ENCODE results near the gene ATP8A1. TPM values are rescaled to one million over a fixed set of nuclear protein-coding genes. Genes with fewer than 3 reads are reported as not detected.

ATP8A1 gene
- total RNA-seq, 1 donor from 2014 or later = 12.5 TPM

- DNase-seq (ENCODE audit: low spot score) = no peak
Observed at GRCh38 chr4:42649870-42650269, 7.0 kb downstream of the ATP8A1 start.

GRCh38 chr4:42646999-42647541, 9.8 kb downstream of the ATP8A1 start:
- no peak for DNase-seq (ENCODE audit: low spot score)

GRCh38 chr4:42646013-42646784, 10.7 kb downstream of the ATP8A1 start:
- no peak for DNase-seq (ENCODE audit: low spot score)

- DNase-seq (ENCODE audit: low spot score) = no peak
Observed at GRCh38 chr4:42644897-42645296, 12.0 kb downstream of the ATP8A1 start.

- DNase-seq (ENCODE audit: low spot score) = no peak
Observed at GRCh38 chr4:42643685-42644084, 13.2 kb downstream of the ATP8A1 start.

GRCh38 chr4:42642845-42643615, 13.9 kb downstream of the ATP8A1 start:
- DNase-seq (ENCODE audit: low spot score) = no peak

- DNase-seq (ENCODE audit: low spot score) = no peak
Observed at GRCh38 chr4:42642101-42642797, 14.7 kb downstream of the ATP8A1 start.

- no peak for DNase-seq (ENCODE audit: low spot score)
Observed at GRCh38 chr4:42641656-42642055, 15.2 kb downstream of the ATP8A1 start.

- DNase-seq (ENCODE audit: low spot score) = no peak
Observed at GRCh38 chr4:42641161-42641560, 15.7 kb downstream of the ATP8A1 start.

GRCh38 chr4:42640613-42641012, 16.3 kb downstream of the ATP8A1 start:
- no peak for DNase-seq (ENCODE audit: low spot score)

- DNase-seq (ENCODE audit: low spot score) = no peak
Observed at GRCh38 chr4:42638993-42639392, 17.9 kb downstream of the ATP8A1 start.

- DNase-seq (ENCODE audit: low spot score) = no peak
Observed at GRCh38 chr4:42638321-42638720, 18.6 kb downstream of the ATP8A1 start.

DNA sequence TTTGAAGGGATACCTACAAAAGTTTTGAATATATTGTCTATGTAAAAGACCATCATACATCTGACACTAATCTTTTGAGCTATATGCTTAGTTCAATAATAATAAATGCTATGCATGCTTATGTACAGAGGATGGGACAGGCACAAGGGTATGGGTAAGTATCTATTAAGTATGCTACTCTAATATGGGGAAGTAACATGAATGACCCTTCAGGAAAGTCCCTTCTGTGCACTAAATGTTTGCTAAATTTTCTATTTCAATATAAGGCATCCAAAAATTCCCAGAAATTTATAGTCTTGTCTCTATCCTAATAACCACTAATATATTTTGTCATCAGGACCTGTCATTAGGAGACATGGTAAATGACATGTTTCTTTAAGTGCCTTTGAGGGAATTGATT, 19.0 kb downstream of the ATP8A1 start:
- no peak for DNase-seq (ENCODE audit: low spot score)

DNA sequence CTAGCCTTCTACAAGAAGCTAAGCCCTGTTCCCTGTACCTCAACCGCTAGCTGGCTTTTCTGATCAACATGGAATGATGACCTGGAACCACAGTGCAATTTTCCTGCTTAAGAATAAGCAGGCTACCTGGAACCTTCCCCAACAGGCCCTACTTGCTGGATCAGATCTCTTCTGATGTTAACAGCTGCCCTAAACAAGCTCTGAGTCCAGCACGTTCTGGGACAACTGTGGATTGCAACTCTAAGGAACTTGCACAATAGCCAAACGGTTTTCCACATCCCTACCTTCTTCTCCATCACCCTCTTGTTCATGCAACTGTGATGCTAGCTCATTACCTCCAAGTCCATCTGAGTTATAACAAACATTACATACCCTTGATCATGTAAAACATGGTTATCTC, 19.8 kb downstream of the ATP8A1 start:
- DNase-seq (ENCODE audit: low spot score) = no peak

- DNase-seq (ENCODE audit: low spot score) = no peak
Observed at GRCh38 chr4:42636645-42636949, 20.3 kb downstream of the ATP8A1 start.

DNA sequence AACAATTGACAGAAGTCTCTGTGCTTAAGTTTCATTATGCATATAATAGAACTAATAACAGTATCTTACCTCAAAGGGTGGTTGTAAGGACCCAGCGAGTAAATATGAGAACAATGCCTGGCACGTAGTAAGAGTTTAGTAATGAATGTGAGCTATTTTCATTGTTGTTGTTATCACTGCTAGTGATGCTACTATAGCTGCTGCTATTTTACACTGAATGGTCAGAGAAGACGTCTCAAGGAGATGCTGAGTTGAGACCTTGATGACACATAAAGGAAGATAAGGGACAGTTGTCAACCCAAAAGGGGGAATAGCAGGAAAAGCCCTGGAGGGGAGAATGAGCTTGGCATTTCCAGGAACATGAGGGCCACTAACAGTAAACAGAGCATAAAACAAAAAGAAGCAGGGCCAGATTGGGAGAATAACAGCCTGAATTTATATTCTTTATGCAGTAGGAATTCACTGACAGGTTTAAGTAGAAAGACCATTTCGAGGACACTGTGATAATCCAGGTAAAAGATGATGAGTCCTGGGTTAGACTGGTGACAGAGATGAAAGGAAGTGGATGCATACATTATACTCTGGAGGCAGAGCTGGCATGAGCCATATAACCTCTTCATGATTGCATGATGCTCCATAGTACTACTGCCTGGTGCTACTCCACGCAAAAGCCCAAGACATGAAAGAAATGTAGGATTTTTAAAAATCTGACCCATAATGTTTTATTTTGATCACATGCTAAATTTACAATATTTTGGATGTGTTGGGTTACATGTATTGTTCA, 23.1 kb downstream of the ATP8A1 start:
- no peak for DNase-seq (ENCODE audit: low spot score)

GRCh38 chr4:42632653-42633382, 24.1 kb downstream of the ATP8A1 start:
- DNase-seq (ENCODE audit: low spot score) = no peak

- no peak for DNase-seq (ENCODE audit: low spot score)
Observed at GRCh38 chr4:42630908-42631307, 26.0 kb downstream of the ATP8A1 start.

- no peak for DNase-seq (ENCODE audit: low spot score)
Observed at GRCh38 chr4:42628740-42629139, 28.2 kb downstream of the ATP8A1 start.

DNA sequence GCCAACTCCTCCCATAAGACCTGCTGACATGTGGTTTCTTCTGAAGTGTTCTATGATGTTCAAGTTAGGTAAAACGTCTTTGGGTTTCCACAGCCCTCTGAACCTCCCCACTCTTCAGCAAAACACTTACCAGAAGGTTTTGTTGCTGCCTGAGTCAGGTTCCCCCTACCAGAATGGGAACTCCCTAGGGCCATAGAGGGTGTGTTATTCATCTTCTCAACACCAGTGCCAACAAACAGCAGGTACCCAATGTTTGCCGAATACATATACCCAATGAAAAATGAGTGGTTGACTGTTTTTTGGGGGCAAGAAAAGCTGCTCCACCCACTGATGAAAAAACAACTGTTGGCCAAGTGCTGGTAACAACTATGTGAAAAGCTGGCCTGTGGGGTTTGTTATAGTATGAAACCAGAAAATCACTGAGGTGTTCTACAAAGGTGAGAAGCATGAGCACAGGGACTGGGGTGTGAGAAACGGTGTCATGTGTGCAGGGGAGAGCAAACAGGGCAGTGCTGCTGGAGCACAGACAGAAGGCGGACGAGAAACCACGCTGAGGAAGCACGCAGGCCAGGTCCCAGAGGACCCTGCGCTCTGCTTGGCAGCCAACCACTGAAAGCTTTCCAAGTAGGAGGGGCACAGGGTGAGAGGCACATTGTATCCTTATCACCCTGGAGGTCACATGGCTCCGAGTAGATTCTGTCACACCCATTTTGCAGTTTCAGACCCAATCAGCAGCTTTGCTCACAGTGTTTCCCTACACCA, 28.8 kb downstream of the ATP8A1 start:
- peak; percentile 52 for DNase-seq (ENCODE audit: low spot score)

Measured in ureter (tissue), 1 donor.